ENCODE data around the gene VIPR2.

VIPR2 gene

GRCh38 chr7:159149488-159149887 is 4.8 kb upstream of the VIPR2 start:
- H2AFZ ChIP-seq (ENCODE audit: insufficient read depth, low read length, poor library complexity), result no peak overlapping the region
- H3K18ac ChIP-seq (ENCODE audit: low read length), result no peak overlapping the region
- H2BK12ac ChIP-seq (ENCODE audit: low read length), result no peak overlapping the region
- no peak overlapping the region for H3K4ac ChIP-seq (ENCODE audit: low read depth, low read length)
- no peaks in the 10 kb centered on the region for H3K79me2 ChIP-seq (ENCODE audit: control insufficient read depth, insufficient read depth, low read length, poor library complexity)
- H3K27me3 ChIP-seq (ENCODE audit: insufficient read depth, low read length), result peaks cover 6% of the 10 kb centered on the region
- no peaks in the 10 kb centered on the region for H3K36me3 ChIP-seq (ENCODE audit: control insufficient read depth in 1 of 2, insufficient read depth in 2 of 2, low read length in 2 of 2)
- no peak overlapping the region for H2AK5ac ChIP-seq (ENCODE audit: low read length)
- H3K4me3 ChIP-seq (ENCODE audit: low read depth, low read length), result no peak overlapping the region
- no peak overlapping the region for H2BK120ac ChIP-seq (ENCODE audit: insufficient read depth, low read length, poor library complexity)
- no peak overlapping the region for H4K91ac ChIP-seq (ENCODE audit: low read depth, low read length)
- no peak overlapping the region for H3K27ac ChIP-seq (ENCODE audit: low read depth, low read length)
- peaks cover 8% of the 10 kb centered on the region for H3K9me3 ChIP-seq (ENCODE audit: insufficient read depth, low read depth, low read length)
- no peak overlapping the region for H3K23ac ChIP-seq (ENCODE audit: low read length)
- no peak overlapping the region for H2BK5ac ChIP-seq (ENCODE audit: low read depth, low read length, poor library complexity)
- no peak overlapping the region for H4K12ac ChIP-seq (ENCODE audit: low read depth, low read length)
- H4K8ac ChIP-seq (ENCODE audit: low read depth, low read length), result no peak overlapping the region
- no peaks in the 10 kb centered on the region for H3K79me1 ChIP-seq (ENCODE audit: low read length)
- H3K4me1 ChIP-seq (ENCODE audit: control insufficient read depth in 1 of 2, insufficient read depth in 2 of 2, low read length in 2 of 2), result peaks cover 7 to 13% of the 10 kb centered on the region in 2 experiments
- no CpG with 5 or more reads among the region's 8 CpGs for WGBS (ENCODE audit: extremely low coverage, insufficient coverage, insufficient read length)
- DNase-seq, result no peak
- no peak overlapping the region for H3K9ac ChIP-seq (ENCODE audit: low read length)
- no peak overlapping the region for H3K4me2 ChIP-seq (ENCODE audit: low read length)
- H3K14ac ChIP-seq (ENCODE audit: low read length), result no peak overlapping the region

GRCh38 chr7:159148430-159149395 is 4.0 kb upstream of the VIPR2 start:
- Histone ChIP-seq H3K18ac (ENCODE audit: low read length) (no peak overlapping the region), H3K4me2 (ENCODE audit: low read length) (no peak overlapping the region), H3K9me3 (ENCODE audit: insufficient read depth, low read depth, low read length) (peaks cover 8% of the 10 kb centered on the region), H3K4ac (ENCODE audit: low read depth, low read length) (no peak overlapping the region), H3K9ac (ENCODE audit: low read length) (no peak overlapping the region), H3K27me3 (ENCODE audit: insufficient read depth, low read length) (peaks cover 13% of the 10 kb centered on the region), H4K8ac (ENCODE audit: low read depth, low read length) (no peak overlapping the region), H4K12ac (ENCODE audit: low read depth, low read length) (no peak overlapping the region), H3K4me1 (ENCODE audit: control insufficient read depth in 1 of 2, insufficient read depth in 2 of 2, low read length in 2 of 2) (peaks cover 10 to 17% of the 10 kb centered on the region in 2 experiments), H3K79me2 (ENCODE audit: control insufficient read depth, insufficient read depth, low read length, poor library complexity) (no peaks in the 10 kb centered on the region), H3K4me3 (ENCODE audit: low read depth, low read length) (no peak overlapping the region), H2BK120ac (ENCODE audit: insufficient read depth, low read length, poor library complexity) (no peak overlapping the region), H3K27ac (ENCODE audit: low read depth, low read length) (no peak overlapping the region), H3K23ac (ENCODE audit: low read length) (no peak overlapping the region), H3K79me1 (ENCODE audit: low read length) (no peaks in the 10 kb centered on the region), H2AFZ (ENCODE audit: insufficient read depth, low read length, poor library complexity) (no peak overlapping the region), H3K36me3 (ENCODE audit: control insufficient read depth in 1 of 2, insufficient read depth in 2 of 2, low read length in 2 of 2) (no peaks in the 10 kb centered on the region), H3K14ac (ENCODE audit: low read length) (no peak overlapping the region), H2AK5ac (ENCODE audit: low read length) (no peak overlapping the region), H4K91ac (ENCODE audit: low read depth, low read length) (no peak overlapping the region), H2BK12ac (ENCODE audit: low read length) (no peak overlapping the region), H2BK5ac (ENCODE audit: low read depth, low read length, poor library complexity) (no peak overlapping the region)
- DNase-seq, result no peak
- WGBS (ENCODE audit: extremely low coverage, insufficient coverage, insufficient read length), result no CpG with 5 or more reads among the region's 17 CpGs

GRCh38 chr7:159147687-159148086 is 3.0 kb upstream of the VIPR2 start:
- H3K27me3 ChIP-seq (ENCODE audit: insufficient read depth, low read length), result peaks cover 17% of the 10 kb centered on the region
- no peak overlapping the region for H4K12ac ChIP-seq (ENCODE audit: low read depth, low read length)
- no peak overlapping the region for H2BK120ac ChIP-seq (ENCODE audit: insufficient read depth, low read length, poor library complexity)
- no peak overlapping the region for H2BK5ac ChIP-seq (ENCODE audit: low read depth, low read length, poor library complexity)
- H3K14ac ChIP-seq (ENCODE audit: low read length), result no peak overlapping the region
- H3K36me3 ChIP-seq (ENCODE audit: control insufficient read depth in 1 of 2, insufficient read depth in 2 of 2, low read length in 2 of 2), result no peaks in the 10 kb centered on the region
- no peak overlapping the region for H3K9ac ChIP-seq (ENCODE audit: low read length)
- no peak overlapping the region for H2BK12ac ChIP-seq (ENCODE audit: low read length)
- H3K4me3 ChIP-seq (ENCODE audit: low read depth, low read length), result no peak overlapping the region
- no peak overlapping the region for H4K8ac ChIP-seq (ENCODE audit: low read depth, low read length)
- H3K18ac ChIP-seq (ENCODE audit: low read length), result no peak overlapping the region
- no peak overlapping the region for H3K4ac ChIP-seq (ENCODE audit: low read depth, low read length)
- no peak overlapping the region for H4K91ac ChIP-seq (ENCODE audit: low read depth, low read length)
- H3K79me2 ChIP-seq (ENCODE audit: control insufficient read depth, insufficient read depth, low read length, poor library complexity), result no peaks in the 10 kb centered on the region
- H3K4me2 ChIP-seq (ENCODE audit: low read length), result no peak overlapping the region
- H3K23ac ChIP-seq (ENCODE audit: low read length), result no peak overlapping the region
- H2AK5ac ChIP-seq (ENCODE audit: low read length), result no peak overlapping the region
- H3K9me3 ChIP-seq (ENCODE audit: insufficient read depth, low read depth, low read length), result peaks cover 8% of the 10 kb centered on the region
- DNase-seq, result no peak
- peaks cover 10 to 17% of the 10 kb centered on the region in 2 experiments for H3K4me1 ChIP-seq (ENCODE audit: control insufficient read depth in 1 of 2, insufficient read depth in 2 of 2, low read length in 2 of 2)
- H3K79me1 ChIP-seq (ENCODE audit: low read length), result no peaks in the 10 kb centered on the region
- WGBS (ENCODE audit: extremely low coverage, insufficient coverage, insufficient read length), result no CpG with 5 or more reads among the region's 4 CpGs
- no peak overlapping the region for H3K27ac ChIP-seq (ENCODE audit: low read depth, low read length)
- no peak overlapping the region for H2AFZ ChIP-seq (ENCODE audit: insufficient read depth, low read length, poor library complexity)

- H4K12ac ChIP-seq (ENCODE audit: low read depth, low read length), result no peak overlapping the region
- no peak for DNase-seq
- H3K14ac ChIP-seq (ENCODE audit: low read length), result no peak overlapping the region
- H2BK120ac ChIP-seq (ENCODE audit: insufficient read depth, low read length, poor library complexity), result no peak overlapping the region
- no peaks in the 10 kb centered on the region for H3K79me2 ChIP-seq (ENCODE audit: control insufficient read depth, insufficient read depth, low read length, poor library complexity)
- H3K18ac ChIP-seq (ENCODE audit: low read length), result no peak overlapping the region
- peaks cover 17% of the 10 kb centered on the region for H3K27me3 ChIP-seq (ENCODE audit: insufficient read depth, low read length)
- no peak overlapping the region for H3K23ac ChIP-seq (ENCODE audit: low read length)
- no peak overlapping the region for H2AFZ ChIP-seq (ENCODE audit: insufficient read depth, low read length, poor library complexity)
- H4K8ac ChIP-seq (ENCODE audit: low read depth, low read length), result no peak overlapping the region
- H3K36me3 ChIP-seq (ENCODE audit: control insufficient read depth in 1 of 2, insufficient read depth in 2 of 2, low read length in 2 of 2), result no peaks in the 10 kb centered on the region
- no CpG with 5 or more reads among the region's 13 CpGs for WGBS (ENCODE audit: extremely low coverage, insufficient coverage, insufficient read length)
- H3K4me3 ChIP-seq (ENCODE audit: low read depth, low read length), result no peak overlapping the region
- no peak overlapping the region for H2AK5ac ChIP-seq (ENCODE audit: low read length)
- H3K27ac ChIP-seq (ENCODE audit: low read depth, low read length), result no peak overlapping the region
- H3K4me1 ChIP-seq (ENCODE audit: control insufficient read depth in 1 of 2, insufficient read depth in 2 of 2, low read length in 2 of 2), result peaks cover 10 to 17% of the 10 kb centered on the region in 2 experiments
- H2BK12ac ChIP-seq (ENCODE audit: low read length), result no peak overlapping the region
- no peak overlapping the region for H3K9ac ChIP-seq (ENCODE audit: low read length)
- H2BK5ac ChIP-seq (ENCODE audit: low read depth, low read length, poor library complexity), result no peak overlapping the region
- H3K4me2 ChIP-seq (ENCODE audit: low read length), result no peak overlapping the region
- no peak overlapping the region for H4K91ac ChIP-seq (ENCODE audit: low read depth, low read length)
- no peaks in the 10 kb centered on the region for H3K79me1 ChIP-seq (ENCODE audit: low read length)
- no peak overlapping the region for H3K4ac ChIP-seq (ENCODE audit: low read depth, low read length)
- H3K9me3 ChIP-seq (ENCODE audit: insufficient read depth, low read depth, low read length), result peaks cover 8% of the 10 kb centered on the region
Observed at GRCh38 chr7:159147246-159147645, 2.6 kb upstream of the VIPR2 start.

All from trophoblast cell (in vitro differentiated cells and primary cell).